Parathyroid adenoma (tissue), 2 donors: ENCODE measurements around the gene ECHDC1.

Experiments used
- H2AFZ ChIP-seq: fragments of 300-600 bp; sonication (generic); one replicate; pipeline ENCODE4 v1.7.0; 2017; ENCODE audit warnings: antibody characterized with exemption, mild to moderate bottlenecking
- H3K27ac ChIP-seq: fragments of 300-600 bp; sonication (generic); one replicate; pipeline ENCODE4 v1.7.0; 2017
- H3K27me3 ChIP-seq: fragments of 300-600 bp; sonication (generic); one replicate; pipeline ENCODE4 v1.7.0; 2017; ENCODE audit warnings: low read length; ENCODE audit not compliant: control insufficient read depth, insufficient read depth
- H3K36me3 ChIP-seq: fragments of 300-600 bp; sonication (generic); one replicate; pipeline ENCODE4 v1.7.0; 2017; ENCODE audit warnings: low read length; ENCODE audit not compliant: control insufficient read depth, insufficient read depth
- H3K4me1 ChIP-seq: fragments of 300-600 bp; sonication (generic); one replicate; pipeline ENCODE4 v1.7.0; 2017; ENCODE audit warnings: control low read depth
- H3K4me2 ChIP-seq: fragments of 300-600 bp; sonication (generic); one replicate; pipeline ENCODE4 v1.7.0; 2017; ENCODE audit warnings: low read length
- H3K4me3 ChIP-seq: fragments of 300-600 bp; sonication (generic); one replicate; pipeline ENCODE4 v1.7.0; 2017; ENCODE audit warnings: low read depth, low read length
- H3K79me2 ChIP-seq: fragments of 300-600 bp; sonication (generic); one replicate; pipeline ENCODE4 v1.7.0; 2017; ENCODE audit warnings: control low read depth
- H3K9ac ChIP-seq: fragments of 300-600 bp; sonication (generic); one replicate; pipeline ENCODE4 v1.7.0; 2017; ENCODE audit warnings: mild to moderate bottlenecking
- H3K9me3 ChIP-seq: fragments of 300-600 bp; sonication (generic); one replicate; pipeline ENCODE4 v1.7.0; 2017; ENCODE audit warnings: low read length; ENCODE audit not compliant: control insufficient read depth
- TF ChIP-seq, protein P1 (sequence below): fragments of 300-600 bp; sonication (generic); IDR thresholded peaks from one replicate; pipeline ENCODE4 v1.7.0; 2017; ENCODE audit warnings: antibody characterized with exemption, mild to moderate bottlenecking
- donor health status: primary hyperparathyroidism.

ECHDC1 gene

DNA sequence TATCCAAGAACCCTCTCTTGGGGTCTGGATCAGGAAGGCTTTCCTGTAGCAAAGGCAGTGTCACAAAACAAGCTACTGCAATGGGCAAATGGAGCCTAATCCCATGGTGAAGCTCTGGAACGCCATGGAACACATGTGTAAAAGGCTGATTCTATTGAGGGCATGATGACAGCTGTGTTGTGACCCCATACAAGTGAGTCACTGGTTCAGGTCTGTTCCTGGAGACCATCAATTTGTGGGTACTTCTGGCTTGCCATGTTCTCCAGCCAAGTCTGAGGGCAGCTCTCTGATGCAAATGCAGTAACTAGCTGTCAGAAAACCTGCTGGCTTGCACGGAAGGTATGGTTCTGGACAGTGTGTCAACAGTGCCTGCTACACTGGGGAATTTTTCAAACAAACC lies 33.3 kb upstream of the ECHDC1 start:
- TF ChIP-seq, protein P1, sequence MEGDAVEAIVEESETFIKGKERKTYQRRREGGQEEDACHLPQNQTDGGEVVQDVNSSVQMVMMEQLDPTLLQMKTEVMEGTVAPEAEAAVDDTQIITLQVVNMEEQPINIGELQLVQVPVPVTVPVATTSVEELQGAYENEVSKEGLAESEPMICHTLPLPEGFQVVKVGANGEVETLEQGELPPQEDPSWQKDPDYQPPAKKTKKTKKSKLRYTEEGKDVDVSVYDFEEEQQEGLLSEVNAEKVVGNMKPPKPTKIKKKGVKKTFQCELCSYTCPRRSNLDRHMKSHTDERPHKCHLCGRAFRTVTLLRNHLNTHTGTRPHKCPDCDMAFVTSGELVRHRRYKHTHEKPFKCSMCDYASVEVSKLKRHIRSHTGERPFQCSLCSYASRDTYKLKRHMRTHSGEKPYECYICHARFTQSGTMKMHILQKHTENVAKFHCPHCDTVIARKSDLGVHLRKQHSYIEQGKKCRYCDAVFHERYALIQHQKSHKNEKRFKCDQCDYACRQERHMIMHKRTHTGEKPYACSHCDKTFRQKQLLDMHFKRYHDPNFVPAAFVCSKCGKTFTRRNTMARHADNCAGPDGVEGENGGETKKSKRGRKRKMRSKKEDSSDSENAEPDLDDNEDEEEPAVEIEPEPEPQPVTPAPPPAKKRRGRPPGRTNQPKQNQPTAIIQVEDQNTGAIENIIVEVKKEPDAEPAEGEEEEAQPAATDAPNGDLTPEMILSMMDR = no peak

DNA sequence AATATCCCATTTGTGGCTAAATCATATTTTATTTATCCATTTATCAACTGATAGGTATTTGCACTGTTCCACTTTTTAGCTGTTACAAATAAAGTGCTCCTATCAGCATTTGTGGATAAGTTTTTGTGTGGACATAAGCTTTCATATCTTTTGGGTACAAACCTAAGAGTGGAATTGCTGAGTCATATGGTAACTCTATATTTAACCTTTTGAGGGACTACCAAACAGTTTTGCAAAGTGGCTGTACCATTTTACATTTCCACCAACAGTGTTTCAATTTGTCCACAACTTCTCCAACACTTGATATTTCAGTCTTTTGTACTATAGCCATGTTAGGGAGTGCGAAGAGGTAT lies 23.6 kb upstream of the ECHDC1 start:
- no peaks in the 10 kb centered on the region for H3K4me1 ChIP-seq
- no peaks in the 10 kb centered on the region for H3K27me3 ChIP-seq
- H2AFZ ChIP-seq = no peak overlapping the region
- H3K79me2 ChIP-seq = no peaks in the 10 kb centered on the region
- H3K9ac ChIP-seq = no peak overlapping the region
- H3K9me3 ChIP-seq = peaks cover 3% of the 10 kb centered on the region
- TF ChIP-seq, protein P1 = no peak
- no peak overlapping the region for H3K4me3 ChIP-seq
- H3K4me2 ChIP-seq = no peak overlapping the region
- no peaks in the 10 kb centered on the region for H3K36me3 ChIP-seq
- no peak overlapping the region for H3K27ac ChIP-seq

More for the DNA sequence above, 33.3 kb upstream of the ECHDC1 start:
- H3K9ac ChIP-seq = no peak overlapping the region
- no peak overlapping the region for H3K4me2 ChIP-seq
- H3K27me3 ChIP-seq = no peaks in the 10 kb centered on the region
- H3K9me3 ChIP-seq = no peaks in the 10 kb centered on the region
- H3K4me1 ChIP-seq = no peaks in the 10 kb centered on the region
- H3K36me3 ChIP-seq = no peaks in the 10 kb centered on the region
- H3K79me2 ChIP-seq = no peaks in the 10 kb centered on the region
- H3K4me3 ChIP-seq = no peak overlapping the region
- no peak overlapping the region for H2AFZ ChIP-seq
- no peak overlapping the region for H3K27ac ChIP-seq

DNA sequence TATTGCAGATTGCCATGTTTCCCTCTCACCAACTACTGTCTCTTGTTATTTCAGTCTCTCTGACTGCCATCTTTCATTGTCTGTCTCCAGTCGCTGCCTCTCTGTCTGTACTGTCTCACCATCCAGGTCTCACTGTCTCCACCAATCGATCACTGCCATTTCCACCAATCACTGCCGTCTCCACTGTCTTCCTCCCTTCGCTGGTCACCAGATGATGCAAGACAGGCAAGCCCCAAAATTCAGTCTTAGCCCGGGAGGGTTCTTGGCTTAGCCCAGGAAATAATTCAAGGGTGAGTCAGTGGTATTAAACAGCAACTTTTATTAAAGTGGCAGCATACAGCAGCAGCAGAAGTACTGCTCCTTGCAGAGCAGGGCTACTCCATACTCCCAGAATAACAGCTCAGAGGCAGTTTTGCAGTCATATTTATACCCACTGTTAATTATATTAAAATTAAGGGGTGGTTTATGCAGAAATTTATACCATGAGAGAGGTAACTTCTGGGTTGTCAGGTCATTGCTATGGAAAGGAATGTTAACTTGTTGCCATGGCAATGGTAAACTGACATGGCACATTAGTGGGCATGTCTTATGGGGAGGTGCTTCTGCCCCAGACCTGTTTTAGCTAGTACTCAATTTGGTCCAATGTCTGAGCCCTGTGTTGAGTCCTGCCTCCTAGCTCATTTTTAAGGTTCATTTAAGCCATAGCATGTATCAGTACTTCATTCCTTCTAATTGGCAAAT lies 23.0 kb upstream of the ECHDC1 start:
- H3K4me1 ChIP-seq = no peaks in the 10 kb centered on the region
- no peak overlapping the region for H3K9ac ChIP-seq
- H3K36me3 ChIP-seq = no peaks in the 10 kb centered on the region
- no peak overlapping the region for H3K4me2 ChIP-seq
- no peak overlapping the region for H2AFZ ChIP-seq
- no peaks in the 10 kb centered on the region for H3K79me2 ChIP-seq
- no peak overlapping the region for H3K4me3 ChIP-seq
- no peak overlapping the region for H3K27ac ChIP-seq
- peaks cover 3% of the 10 kb centered on the region for H3K9me3 ChIP-seq
- no peaks in the 10 kb centered on the region for H3K27me3 ChIP-seq
- TF ChIP-seq, protein P1 = no peak

DNA sequence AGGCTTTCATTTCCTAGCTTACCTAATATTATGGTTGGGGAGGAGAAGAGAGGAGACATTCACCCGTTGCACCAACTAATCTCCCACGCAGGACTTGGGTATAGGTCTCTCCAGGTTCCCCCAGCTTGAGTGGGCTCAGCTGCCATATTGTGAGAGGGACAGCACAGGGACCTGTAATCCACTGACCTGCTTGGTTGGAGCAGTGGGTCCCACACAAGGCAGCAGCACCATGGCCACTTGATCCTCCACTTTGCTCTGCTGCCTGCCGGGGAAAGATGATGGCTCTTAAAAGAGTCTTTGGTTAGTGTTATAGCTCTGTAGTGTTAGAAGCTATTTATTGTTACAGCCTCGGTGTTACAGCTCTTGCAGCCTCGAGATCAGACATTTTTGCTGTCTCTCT lies 22.5 kb upstream of the ECHDC1 start:
- Histone ChIP-seq H3K4me2 (no peak overlapping the region), H3K27ac (no peak overlapping the region), H3K4me3 (no peak overlapping the region), H2AFZ (no peak overlapping the region), H3K4me1 (no peaks in the 10 kb centered on the region), H3K36me3 (no peaks in the 10 kb centered on the region), H3K9ac (no peak overlapping the region), H3K27me3 (no peaks in the 10 kb centered on the region), H3K79me2 (no peaks in the 10 kb centered on the region), H3K9me3 (peaks cover 3% of the 10 kb centered on the region)
- TF ChIP-seq, protein P1 = no peak

DNA sequence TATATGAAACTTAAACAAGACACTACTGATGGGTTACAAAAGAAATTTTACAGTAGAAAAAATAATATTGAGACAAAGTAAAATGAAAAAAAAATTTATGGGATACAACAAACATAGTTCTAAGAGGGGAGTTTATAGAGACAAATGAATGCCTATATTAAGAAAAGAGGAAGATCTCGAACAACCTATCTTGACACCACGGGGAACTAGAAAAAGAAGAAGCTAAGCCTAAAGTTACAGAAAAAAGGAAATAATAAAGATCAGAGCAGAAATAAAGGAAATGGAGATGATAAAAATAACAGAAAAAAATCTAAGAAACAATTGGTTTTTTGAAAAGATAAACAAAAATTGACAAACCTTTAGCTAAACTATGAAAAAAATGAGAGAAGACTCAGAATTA lies 9.1 kb upstream of the ECHDC1 start:
- no peaks in the 10 kb centered on the region for H3K36me3 ChIP-seq
- H2AFZ ChIP-seq = no peak overlapping the region
- H3K9ac ChIP-seq = no peak overlapping the region
- H3K4me1 ChIP-seq = no peaks in the 10 kb centered on the region
- H3K79me2 ChIP-seq = no peaks in the 10 kb centered on the region
- H3K27me3 ChIP-seq = no peaks in the 10 kb centered on the region
- H3K9me3 ChIP-seq = no peaks in the 10 kb centered on the region
- no peak overlapping the region for H3K27ac ChIP-seq
- H3K4me3 ChIP-seq = no peak overlapping the region
- H3K4me2 ChIP-seq = no peak overlapping the region
- TF ChIP-seq, protein P1 = no peak
